Body of pancreas (tissue), 4 donors: ENCODE results near the gene ACVRL1. TPM values are rescaled to one million over a fixed set of nuclear protein-coding genes. Genes with fewer than 3 reads are reported as not detected.

Experiments
- ATAC-seq: fragments of 150-250 bp; one replicate; pipeline ENCODE4 v1.9.1; 2016
- DNase-seq, 4 donors: peaks; one replicate each; pipeline ENCODE4 v3.0.0-alpha.2; 2019
- H3K27ac ChIP-seq, 4 donors: fragments of 200-600 bp; sonication (generic); 1 replicate in 3 of 4; 2 replicates in 1 of 4; pipeline versions ENCODE4 v1.5.1 to v1.6.1; 2016 to 2019; ENCODE audit warnings: mild to moderate bottlenecking in 1 of 4, mixed read lengths in 1 of 4, moderate library complexity in 1 of 4
- H3K27me3 ChIP-seq, 2 donors: fragments of 200-600 bp; sonication (generic); one replicate each; pipeline ENCODE4 v1.6.0; 2016; ENCODE audit warnings: mild to moderate bottlenecking in 1 of 2
- H3K36me3 ChIP-seq, 2 donors: fragments of 200-600 bp; sonication (generic); replicated peaks in 1 of 2; 2 replicates each; pipeline ENCODE4 v1.5.1; 2016; ENCODE audit warnings: low read depth in 2 of 2; ENCODE audit not compliant: insufficient read depth in 1 of 2
- H3K4me1 ChIP-seq: fragments of 200-600 bp; sonication (generic); one replicate; pipeline ENCODE4 v1.6.0; 2016
- H3K4me3 ChIP-seq, 2 donors: fragments of 200-600 bp; sonication (generic); 1 replicate in 1 of 2; 2 replicates in 1 of 2; pipeline ENCODE4 v1.5.1; 2016 to 2019
- H3K9me3 ChIP-seq, 3 donors: fragments of 200-600 bp; sonication (generic); 1 replicate in 2 of 3; 2 replicates in 1 of 3; pipeline ENCODE4 v1.5.1; 2016
- CTCF ChIP-seq, 7 experiments: fragments of 450-650 bp in 4 of 7; fragments of 200-600 bp in 3 of 7; sonication (generic) in 3 of 7; IDR thresholded peaks; one replicate each; pipeline ENCODE4 v1.5.1; 2016 to 2019; ENCODE audit warnings: antibody characterized with exemption in 7 of 7
- POLR2A ChIP-seq, 3 donors: fragments of 450-650 bp; IDR thresholded peaks; one replicate each; pipeline ENCODE4 v1.6.1; 2016; ENCODE audit warnings: antibody characterized with exemption in 3 of 3, mild to moderate bottlenecking in 2 of 3
- WGBS, 2 donors: methylation state at CpG; one replicate each; pipeline ENCODE4 v1.1.5; 2017; 5-methylcytosine and 5-hydroxymethylcytosine counted together
- intact Hi-C: fragments of 100-400 bp; cut with DNase I; formaldehyde crosslinking; loops from one replicate; pipeline ENCODE4 v1.15.1; 2023
- total RNA-seq, 2 donors: library from RNA; depleted of rRNA; stranded (reverse); fragments of >200 nt; gene quantifications; one replicate each; pipeline ENCODE4 v1.1.0, GENCODE V29; 2016

Gene ACVRL1
- total RNA-seq, 2 donors from 2014 or later = 37.1 to 93.9 TPM

GRCh38 chr12:51867796-51868428 lies 39.4 kb upstream of the ACVRL1 start:
- no peak for TF ChIP-seq POLR2A (IDR thresholded peaks at IDR 0.05)
- no peak for TF ChIP-seq CTCF (IDR thresholded peaks at IDR 0.05)
- peaks cover 0 to 17% of the 10 kb centered on the region in 2 donors for H3K27me3 ChIP-seq
- 90 to 95% methylated on average over 12 of the region's 12 CpGs for WGBS, 2 donors

GRCh38 chr12:51868821-51869495 lies 38.3 kb upstream of the ACVRL1 start:
- H3K4me1 ChIP-seq = peaks cover 18% of the 10 kb centered on the region
- DNase-seq (no peak), ATAC-seq (peak; percentile 33)
- no peaks in the 10 kb centered on the region for H3K9me3 ChIP-seq
- H3K36me3 ChIP-seq = no peaks in the 10 kb centered on the region
- H3K27ac ChIP-seq = no peak overlapping the region
- no peak overlapping the region for H3K4me3 ChIP-seq
- H3K27me3 ChIP-seq = peaks cover 0 to 16% of the 10 kb centered on the region in 2 donors
- 0 to 14% methylated on average over 9 to 28 of the region's 67 CpGs for WGBS, 2 donors
- TF ChIP-seq POLR2A (IDR thresholded peaks at IDR 0.05) (no peak), CTCF (IDR thresholded peaks at IDR 0.05) (no peak)
- intact Hi-C loops = no loop called here

More at GRCh38 chr12:51867796-51868428, 39.4 kb upstream of the ACVRL1 start:
- peaks cover 20% of the 10 kb centered on the region for H3K4me1 ChIP-seq
- intact Hi-C loops = no loop called here
- no peak for DNase-seq
- H3K9me3 ChIP-seq = no peaks in the 10 kb centered on the region
- H3K4me3 ChIP-seq = no peak overlapping the region
- ATAC-seq = no peak
- no peaks in the 10 kb centered on the region for H3K36me3 ChIP-seq
- no peak overlapping the region for H3K27ac ChIP-seq

- Histone ChIP-seq H3K27me3 (peaks cover 0 to 12% of the 10 kb centered on the region in 2 donors), H3K9me3 (no peaks in the 10 kb centered on the region), H3K4me1 (peaks cover 15% of the 10 kb centered on the region), H3K4me3 (no peak overlapping the region), H3K36me3 (no peaks in the 10 kb centered on the region), H3K27ac (no peak overlapping the region)
- TF ChIP-seq CTCF (IDR thresholded peaks at IDR 0.05) = no peak
- no peak for TF ChIP-seq POLR2A (IDR thresholded peaks at IDR 0.05)
- 48 to 59% methylated on average over 7 to 19 of the region's 20 CpGs for WGBS, 2 donors
- DNase-seq (no peak), ATAC-seq (no peak)
- intact Hi-C loops = no loop called here
These were observed 37.8 kb upstream of the ACVRL1 start for GRCh38 chr12:51869496-51869865.

DNA sequence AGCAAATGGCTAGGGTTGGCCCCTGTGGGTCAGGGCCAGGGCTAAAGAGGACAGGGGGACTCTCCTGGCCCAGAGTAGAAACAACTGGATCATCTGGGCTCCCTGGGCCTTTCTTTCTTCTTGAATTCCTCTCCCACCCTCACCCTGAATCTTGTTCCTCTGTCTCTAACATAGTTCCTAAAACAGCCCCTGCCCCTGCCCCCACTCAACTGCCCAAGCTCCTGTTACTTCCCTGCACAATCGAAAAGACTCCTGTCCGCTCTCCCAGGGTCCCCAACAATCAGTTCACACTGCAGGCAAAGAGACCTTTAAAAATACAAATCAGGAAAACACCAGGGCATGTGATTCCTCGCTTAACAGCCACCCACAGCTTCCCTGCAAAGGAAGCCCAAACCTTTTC lies 37.4 kb upstream of the ACVRL1 start:
- Histone ChIP-seq H3K27me3 (peaks cover 0 to 12% of the 10 kb centered on the region in 2 donors), H3K4me3 (no peak overlapping the region), H3K4me1 (peaks cover 15% of the 10 kb centered on the region), H3K27ac (no peak overlapping the region), H3K36me3 (no peaks in the 10 kb centered on the region), H3K9me3 (no peaks in the 10 kb centered on the region)
- intact Hi-C loops = no loop called here
- WGBS, 2 donors = 53 to 96% methylated on average over 3 of the region's 3 CpGs
- TF ChIP-seq CTCF (IDR thresholded peaks at IDR 0.05) (no peak), POLR2A (IDR thresholded peaks at IDR 0.05) (no peak)
- ATAC-seq (no peak), DNase-seq (no peak)
